Trophoblast cell (in vitro differentiated cells and primary cell): ENCODE measurements around the gene IRX2.
A peak's percentile ranks its signal among the peaks of the same experiment; 100 is the strongest.

ENCODE experiments used
- DNase-seq, 2 donors: peaks; one replicate each; pipeline ENCODE4 v3.0.0-alpha.2; 2016
- H2AFZ ChIP-seq: 2 replicates; pipeline ENCODE4 v1.6.1; 2013; ENCODE audit warnings: low read length, moderate library complexity, mild to moderate bottlenecking; ENCODE audit not compliant: insufficient read depth, poor library complexity
- H2AK5ac ChIP-seq: 2 replicates; pipeline ENCODE4 v1.6.1; 2013; ENCODE audit warnings: mild to moderate bottlenecking, low read length
- H2BK120ac ChIP-seq: 2 replicates; pipeline ENCODE4 v1.6.1; 2013; ENCODE audit warnings: low read length, mild to moderate bottlenecking, moderate library complexity; ENCODE audit not compliant: insufficient read depth, poor library complexity
- H2BK12ac ChIP-seq: 2 replicates; pipeline ENCODE4 v1.6.1; 2013; ENCODE audit warnings: mild to moderate bottlenecking, low read length, moderate library complexity
- H2BK5ac ChIP-seq: 2 replicates; pipeline ENCODE4 v1.6.1; 2013; ENCODE audit warnings: low read length, low read depth, moderate library complexity, mild to moderate bottlenecking; ENCODE audit not compliant: poor library complexity
- H3K14ac ChIP-seq: 2 replicates; pipeline ENCODE4 v1.6.1; 2013; ENCODE audit warnings: mild to moderate bottlenecking, low read length
- H3K18ac ChIP-seq: 2 replicates; pipeline ENCODE4 v1.6.1; 2013; ENCODE audit warnings: mild to moderate bottlenecking, low read length
- H3K23ac ChIP-seq: 2 replicates; pipeline ENCODE4 v1.6.1; 2013; ENCODE audit warnings: low read length
- H3K27ac ChIP-seq: 2 replicates; pipeline ENCODE4 v1.5.1; 2013; ENCODE audit warnings: low read depth, mild to moderate bottlenecking, inconsistent platforms, low read length, moderate library complexity
- H3K27me3 ChIP-seq: 2 replicates; pipeline ENCODE4 v1.6.1; 2013; ENCODE audit warnings: inconsistent platforms, mild to moderate bottlenecking, low read length, moderate library complexity; ENCODE audit not compliant: insufficient read depth
- H3K36me3 ChIP-seq, 2 experiments: 1 replicate in 1 of 2; 2 replicates in 1 of 2; pipeline ENCODE4 v1.6.1; 2013; ENCODE audit warnings: low read length in 2 of 2, mild to moderate bottlenecking in 2 of 2, moderate library complexity in 1 of 2; ENCODE audit not compliant: insufficient read depth in 2 of 2, control insufficient read depth in 1 of 2
- H3K4ac ChIP-seq: 2 replicates; pipeline ENCODE4 v1.6.1; 2013; ENCODE audit warnings: low read depth, mild to moderate bottlenecking, low read length, moderate library complexity
- H3K4me1 ChIP-seq, 2 experiments: 1 replicate in 1 of 2; 2 replicates in 1 of 2; pipeline ENCODE4 v1.6.1; 2013; ENCODE audit warnings: low read length in 2 of 2, mild to moderate bottlenecking in 2 of 2, moderate library complexity in 1 of 2; ENCODE audit not compliant: insufficient read depth in 2 of 2, control insufficient read depth in 1 of 2
- H3K4me2 ChIP-seq: 2 replicates; pipeline ENCODE4 v1.6.1; 2013; ENCODE audit warnings: inconsistent platforms, mild to moderate bottlenecking, low read length, moderate library complexity
- H3K4me3 ChIP-seq: 2 replicates; pipeline ENCODE4 v1.5.1; 2013; ENCODE audit warnings: mild to moderate bottlenecking, low read depth, low read length, inconsistent platforms
- H3K79me1 ChIP-seq: one replicate; pipeline ENCODE4 v1.6.1; 2013; ENCODE audit warnings: low read length
- H3K79me2 ChIP-seq: 2 replicates; pipeline ENCODE4 v1.6.1; 2013; ENCODE audit warnings: low read length, mild to moderate bottlenecking; ENCODE audit not compliant: control insufficient read depth, insufficient read depth, poor library complexity
- H3K9ac ChIP-seq: 2 replicates; pipeline ENCODE4 v1.6.1; 2013; ENCODE audit warnings: mild to moderate bottlenecking, low read length
- H3K9me3 ChIP-seq: 2 replicates; pipeline ENCODE4 v1.6.1; 2013; ENCODE audit warnings: low read depth, mild to moderate bottlenecking, control low read depth, inconsistent platforms, low read length; ENCODE audit not compliant: insufficient read depth
- H4K12ac ChIP-seq: 2 replicates; pipeline ENCODE4 v1.6.1; 2013; ENCODE audit warnings: low read depth, mild to moderate bottlenecking, low read length, moderate library complexity
- H4K8ac ChIP-seq: 2 replicates; pipeline ENCODE4 v1.6.1; 2013; ENCODE audit warnings: low read depth, mild to moderate bottlenecking, low read length, moderate library complexity
- H4K91ac ChIP-seq: one replicate; pipeline ENCODE4 v1.6.1; 2013; ENCODE audit warnings: low read depth, mild to moderate bottlenecking, low read length, moderate library complexity
- WGBS: extraction: QIAGEN DNeasy Blood & Tissue Kit; methylation state at CpG from one replicate; pipeline ENCODE4 v1.1.7; 2013; ENCODE audit warnings: missing lambda C conversion rate; ENCODE audit not compliant: insufficient read length, insufficient coverage; ENCODE audit errors: extremely low coverage; 5-methylcytosine and 5-hydroxymethylcytosine counted together

IRX2 gene

GRCh38 chr5:2746561-2747032, 4.9 kb downstream of the IRX2 start:
- Histone ChIP-seq H3K14ac (no peak overlapping the region), H3K4me2 (no peak overlapping the region), H3K27ac (no peak overlapping the region), H3K27me3 (peaks cover 11% of the 10 kb centered on the region), H2AFZ (no peak overlapping the region), H2BK120ac (no peak overlapping the region), H3K36me3 (peaks cover 23 to 26% of the 10 kb centered on the region in 2 experiments), H3K23ac (no peak overlapping the region), H3K79me2 (peaks cover 11% of the 10 kb centered on the region), H3K4me1 (peaks cover 14 to 17% of the 10 kb centered on the region in 2 experiments), H4K91ac (no peak overlapping the region), H4K12ac (no peak overlapping the region), H3K9me3 (peaks cover 12% of the 10 kb centered on the region), H3K4me3 (no peak overlapping the region), H3K79me1 (peaks cover 9% of the 10 kb centered on the region), H4K8ac (no peak overlapping the region), H2BK12ac (no peak overlapping the region), H3K4ac (no peak overlapping the region), H2AK5ac (no peak overlapping the region), H3K18ac (no peak overlapping the region), H2BK5ac (no peak overlapping the region), H3K9ac (no peak overlapping the region)
- DNase-seq, result peak; percentile 42 to 62
- no CpG with 5 or more reads among the region's 3 CpGs for WGBS

- Histone ChIP-seq H3K18ac (no peak overlapping the region), H4K12ac (no peak overlapping the region), H3K4me2 (no peak overlapping the region), H3K79me2 (no peaks in the 10 kb centered on the region), H4K91ac (no peak overlapping the region), H3K27ac (no peak overlapping the region), H3K4ac (no peak overlapping the region), H3K27me3 (peaks cover 31% of the 10 kb centered on the region), H2BK120ac (no peak overlapping the region), H3K79me1 (no peaks in the 10 kb centered on the region), H3K36me3 (peaks cover 21 to 24% of the 10 kb centered on the region in 2 experiments), H3K9me3 (peaks cover 10% of the 10 kb centered on the region), H2BK5ac (no peak overlapping the region), H2BK12ac (no peak overlapping the region), H2AK5ac (no peak overlapping the region), H3K23ac (no peak overlapping the region), H3K4me1 (peaks cover 9 to 22% of the 10 kb centered on the region in 2 experiments), H4K8ac (no peak overlapping the region), H3K4me3 (no peak overlapping the region), H3K9ac (no peak overlapping the region), H2AFZ (no peak overlapping the region), H3K14ac (no peak overlapping the region)
- DNase-seq, result no peak
- no CpG with 5 or more reads among the region's 2 CpGs for WGBS
Observed at GRCh38 chr5:2744485-2744884, 7.0 kb downstream of the IRX2 start.

GRCh38 chr5:2742921-2743679, 8.4 kb downstream of the IRX2 start:
- Histone ChIP-seq H2AFZ (no peak overlapping the region), H3K79me1 (no peaks in the 10 kb centered on the region)

GRCh38 chr5:2741956-2742355, 9.5 kb downstream of the IRX2 start:
- no peak overlapping the region for H2BK5ac ChIP-seq
- H3K9ac ChIP-seq, result no peak overlapping the region
- peaks cover 3 to 14% of the 10 kb centered on the region in 2 experiments for H3K4me1 ChIP-seq
- H2BK12ac ChIP-seq, result no peak overlapping the region
- H3K36me3 ChIP-seq, result peaks cover 2% of the 10 kb centered on the region in 2 experiments
- H3K27me3 ChIP-seq, result peaks cover 49% of the 10 kb centered on the region
- no peak overlapping the region for H3K23ac ChIP-seq
- no peak overlapping the region for H3K14ac ChIP-seq
- peaks cover 3% of the 10 kb centered on the region for H3K9me3 ChIP-seq
- no CpG with 5 or more reads among the region's 3 CpGs for WGBS
- H3K18ac ChIP-seq, result no peak overlapping the region
- no peak overlapping the region for H2AK5ac ChIP-seq
- H4K8ac ChIP-seq, result no peak overlapping the region
- no peak for DNase-seq
- H3K27ac ChIP-seq, result no peak overlapping the region
- no peaks in the 10 kb centered on the region for H3K79me2 ChIP-seq
- no peaks in the 10 kb centered on the region for H3K79me1 ChIP-seq
- no peak overlapping the region for H3K4me2 ChIP-seq
- no peak overlapping the region for H3K4ac ChIP-seq
- H4K91ac ChIP-seq, result no peak overlapping the region
- H4K12ac ChIP-seq, result no peak overlapping the region
- no peak overlapping the region for H2AFZ ChIP-seq
- no peak overlapping the region for H3K4me3 ChIP-seq
- no peak overlapping the region for H2BK120ac ChIP-seq

More at GRCh38 chr5:2742921-2743679, 8.4 kb downstream of the IRX2 start:
- H3K27me3 ChIP-seq, result peaks cover 45% of the 10 kb centered on the region
- H3K27ac ChIP-seq, result no peak overlapping the region
- H4K91ac ChIP-seq, result no peak overlapping the region
- H4K8ac ChIP-seq, result no peak overlapping the region
- no peak overlapping the region for H3K23ac ChIP-seq
- no peak overlapping the region for H3K4ac ChIP-seq
- H3K79me2 ChIP-seq, result no peaks in the 10 kb centered on the region
- no peak for DNase-seq
- WGBS, result no CpG with 5 or more reads among the region's 55 CpGs
- no peak overlapping the region for H3K14ac ChIP-seq
- no peak overlapping the region for H3K9ac ChIP-seq
- no peak overlapping the region for H2AK5ac ChIP-seq
- H3K4me1 ChIP-seq, result peaks cover 4 to 17% of the 10 kb centered on the region in 2 experiments
- H4K12ac ChIP-seq, result no peak overlapping the region
- H2BK120ac ChIP-seq, result no peak overlapping the region
- H3K9me3 ChIP-seq, result peaks cover 3% of the 10 kb centered on the region
- peak overlapping the region; percentile 43 for H3K4me2 ChIP-seq
- no peak overlapping the region for H2BK5ac ChIP-seq
- H3K36me3 ChIP-seq, result peaks cover 7 to 10% of the 10 kb centered on the region in 2 experiments
- no peak overlapping the region for H3K18ac ChIP-seq
- no peak overlapping the region for H2BK12ac ChIP-seq
- no peak overlapping the region for H3K4me3 ChIP-seq
